A549 (cell line): ENCODE results near the gene GPX7. TPM values are rescaled to one million over a fixed set of nuclear protein-coding genes. Genes with fewer than 3 reads are reported as not detected.

Experiments
- ATAC-seq, 2 experiments: fragments of 200-7000 bp in 1 of 2; fragments of >200 bp in 1 of 2; cut with Nextera tagmentation in 1 of 2; cut with Tn5 transposase in 1 of 2; 3 replicates each; pipeline versions ENCODE4 v1.8.0 to v1.9.1; 2018 to 2020; ENCODE audit warnings: mild to moderate bottlenecking in 1 of 2, moderate library complexity in 1 of 2
- CTCF ChIA-PET: fragments of 300-600 bp; sonication (Branson Sonifier 250); formaldehyde crosslinking; extraction: SDS; loops from one replicate; lab custom pipeline; 2021; ENCODE audit warnings: antibody characterized with exemption, inconsistent platforms; lab: Yijun Ruan, JAX
- POLR2A ChIA-PET: fragments of 350-600 bp; formaldehyde crosslinking; extraction: SDS; loops from one replicate; lab custom pipeline; 2021; ENCODE audit warnings: antibody characterized with exemption, inconsistent platforms; lab: Yijun Ruan, JAX
- DNase-seq, 2 experiments: peaks; one replicate each; pipeline versions ENCODE4 v3.0.0 to v3.0.0-alpha.2; 2011 to 2016; ENCODE audit warnings: low read depth in 1 of 2, low spot score in 1 of 2
- FAIRE-seq: peaks from 2 replicates; lab custom pipeline; 2011; peaks lifted over from hg19 to GRCh38; lab: Jason Lieb, UNC
- H3K27ac ChIP-seq, 2 experiments: fragments of >200 bp; sonication (Bioruptor Twin); formaldehyde crosslinking; 3 replicates each; pipeline ENCODE4 v1.5.1; 2016 to 2017
- H3K4me1 ChIP-seq: fragments of >200 bp; sonication (Bioruptor Twin); formaldehyde crosslinking; 3 replicates; pipeline ENCODE4 v1.6.1; 2016
- H3K4me2 ChIP-seq: fragments of >200 bp; sonication (Bioruptor Twin); formaldehyde crosslinking; 3 replicates; pipeline ENCODE4 v1.6.1; 2016
- H3K4me3 ChIP-seq: fragments of >200 bp; sonication (Bioruptor Twin); formaldehyde crosslinking; 3 replicates; pipeline ENCODE4 v1.5.1; 2016
- H3K9me3 ChIP-seq: fragments of >200 bp; sonication (Bioruptor Twin); formaldehyde crosslinking; 3 replicates; pipeline ENCODE4 v1.6.1; 2016
- CBX8 ChIP-seq: fragments of 200-600 bp; sonication (generic); IDR thresholded peaks from 2 replicates; pipeline ENCODE4 v1.6.1; 2016
- E2F6 ChIP-seq: IDR thresholded peaks from 2 replicates; pipeline ENCODE4 v1.6.1; 2012; ENCODE audit warnings: low read depth, borderline replicate concordance
- EHMT2 ChIP-seq: fragments of 200-600 bp; sonication (generic); IDR thresholded peaks from 2 replicates; pipeline ENCODE4 v1.6.1; 2016; ENCODE audit warnings: antibody characterized with exemption, low read depth, mild to moderate bottlenecking, moderate library complexity
- FOSL2 ChIP-seq, 2 experiments: fragments of 450-650 bp in 1 of 2; fragments of >200 bp in 1 of 2; sonication (Bioruptor Twin) in 1 of 2; formaldehyde crosslinking; IDR thresholded peaks; 2 replicates each; pipeline versions ENCODE4 v1.5.0 to v1.6.1; 2016 to 2020; ENCODE audit warnings: mild to moderate bottlenecking in 1 of 2, moderate library complexity in 1 of 2
- HOXB5 ChIP-seq: fragments of 250-450 bp; sonication (Bioruptor Pico); IDR thresholded peaks from 2 replicates; pipeline ENCODE4 v1.5.0; 2020; ENCODE audit warnings: mild to moderate bottlenecking, moderate library complexity
- JUN ChIP-seq, 2 experiments: fragments of >200 bp; sonication (Bioruptor Twin); formaldehyde crosslinking; IDR thresholded peaks; 2 replicates in 1 of 2; 3 replicates in 1 of 2; pipeline ENCODE4 v1.6.1; 2016 to 2017
- MAFK ChIP-seq: fragments of 450-650 bp; IDR thresholded peaks from 2 replicates; pipeline ENCODE4 v1.6.1; 2014; ENCODE audit not compliant: partially characterized antibody
- PHF8 ChIP-seq: fragments of 200-600 bp; sonication (generic); IDR thresholded peaks from 2 replicates; pipeline ENCODE4 v1.6.1; 2016; ENCODE audit warnings: low read depth, mild to moderate bottlenecking, antibody characterized with exemption, moderate library complexity, borderline replicate concordance
- POLR2A ChIP-seq: IDR thresholded peaks from 2 replicates; pipeline ENCODE4 v1.6.1; 2012; ENCODE audit warnings: mild to moderate bottlenecking, low read length
- POLR2AphosphoS2 ChIP-seq: conservative IDR thresholded peaks from 2 replicates; pipeline ENCODE4 v1.6.1; 2012; ENCODE audit warnings: low read length, improper control_type of control experiment, inconsistent platforms
- RARB ChIP-seq: fragments of 250-450 bp; sonication (Bioruptor Pico); IDR thresholded peaks from 2 replicates; pipeline ENCODE4 v1.8.0; 2021; ENCODE audit warnings: mild to moderate bottlenecking, moderate library complexity
- RCOR1 ChIP-seq: fragments of 150-350 bp; IDR thresholded peaks from 2 replicates; pipeline ENCODE4 v1.6.1; 2014; ENCODE audit warnings: antibody characterized with exemption, low read length, low read depth
- RFX5 ChIP-seq: fragments of 450-650 bp; IDR thresholded peaks from 2 replicates; pipeline ENCODE4 v1.7.1; 2014; ENCODE audit warnings: antibody characterized with exemption, mild to moderate bottlenecking, moderate library complexity
- RNF2 ChIP-seq: fragments of 200-600 bp; sonication (generic); IDR thresholded peaks from 2 replicates; pipeline ENCODE4 v1.6.1; 2016; ENCODE audit warnings: low read depth, mild to moderate bottlenecking, antibody characterized with exemption, moderate library complexity, borderline replicate concordance
- USF2 ChIP-seq: fragments of 450-650 bp; IDR thresholded peaks from 2 replicates; pipeline ENCODE4 v1.6.1; 2014; ENCODE audit warnings: antibody characterized with exemption
- WGBS: methylation state at CpG from one replicate; pipeline ENCODE4 v1.1.6; 2017; ENCODE audit errors: missing lambda C conversion rate; 5-methylcytosine and 5-hydroxymethylcytosine counted together
- polyA minus RNA-seq: library from RNA; depleted of rRNA, polyadenylated mRNA; stranded (reverse); fragments of >200 nt; gene quantifications from 2 replicates; pipeline ENCODE4 v1.2.3, GENCODE V29; 2011; rRNA and poly(A)+ RNA removed
- polyA plus RNA-seq, 4 experiments: library from polyadenylated mRNA; depleted of rRNA in 3 of 4; stranded (reverse); fragments of >200 nt; fragmentation: RNase III in 1 of 4; extraction: RNeasy Plus Mini Kit Qiagen cat#74134 plus additional on column Dnase treatment in 1 of 4; gene quantifications; 2 replicates in 3 of 4; 3 replicates in 1 of 4; pipeline ENCODE4 v1.2.3, GENCODE V29; 2011 to 2017

The GPX7 gene
- polyA plus RNA-seq (2011; rRNA removed), result not detected in 2 replicates
- polyA plus RNA-seq (2012; cell fraction: cytosol; rRNA removed), result 0.03 TPM in 1 of 2 replicates, not detected in the other
- polyA plus RNA-seq (2012; cell fraction: nucleus; rRNA removed), result not detected in 2 replicates
- not detected in 3 replicates for polyA plus RNA-seq (2017; fragmentation: RNase III; extraction: RNeasy Plus Mini Kit Qiagen cat#74134 plus additional on column Dnase treatment)
- polyA minus RNA-seq, result not detected in 2 replicates

GRCh38 chr1:52601991-52602855 lies at the start of gene GPX7:
Gene GPX7 (plus strand): TSS chr1:52602371. CDS start chr1:52602410, 39 bp downstream.
- CTCF ChIA-PET, result no interaction called here

GRCh38 chr1:52552505-52553361 lies 49.4 kb upstream of the GPX7 start, which contains the start of gene TUT4:
Gene TUT4 (minus strand): TSS chr1:52553092. CDS start chr1:52526280, 26,812 bp downstream.
- 2% methylated on average over 24 of the region's 68 CpGs for WGBS
- ATAC-seq, result peak; percentile 80 to 83
- peaks cover 48% of the 10 kb centered on the region; the same call in 2 of the 3 replicates for H3K4me1 ChIP-seq
- H3K9me3 ChIP-seq, result no peaks in the 10 kb centered on the region
- peak within 1 kb of the TSS; percentile 77 for H3K4me3 ChIP-seq
- H3K4me2 ChIP-seq, result peak within 1 kb of the TSS; percentile 93
- peak within 1 kb of the TSS; percentile 95 to 97 for H3K27ac ChIP-seq
- peak; percentile 24 to 83 for DNase-seq
- POLR2A ChIA-PET, result interaction anchor here (0.6 to 3.0 kb wide), 16 partner anchors 15 to 520 kb away, joined by 3 to 12 read pairs (median 4); partner anchors contain the start of genes ORC1 and PRPF38A
- peak; percentile 57 for TF ChIP-seq PHF8
- no peak for TF ChIP-seq RCOR1
- TF ChIP-seq POLR2A, result peak; percentile 47; the same call in 1 of the 2 replicates
- TF ChIP-seq FOSL2 (IDR thresholded peaks at IDR 0.05), result no peak
- TF ChIP-seq FOSL2 (CRISPR knock-in tag; IDR thresholded peaks at IDR 0.05), result no peak
- no peak for TF ChIP-seq RNF2
- no peak for TF ChIP-seq USF2
- TF ChIP-seq JUN (IDR thresholded peaks at IDR 0.05), result no peak; a peak in 2 of 5 replicates
- TF ChIP-seq RARB (CRISPR knock-in tag), result no peak
- TF ChIP-seq, all 56 proteins: peak for 2
- FAIRE-seq, result no peak
- CTCF ChIA-PET, result interaction anchor here (0.6 to 1.2 kb wide), 3 partner anchors 100 to 133 kb away, joined by 3 to 5 read pairs (median 3); no protein-coding TSS in a partner anchor

More at GRCh38 chr1:52601991-52602855, at the start of gene GPX7:
- DNase-seq (no peak), ATAC-seq (no peak), FAIRE-seq (no peak)
- no peaks in the 10 kb centered on the region for H3K9me3 ChIP-seq
- no peak for TF ChIP-seq MAFK
- no peak for TF ChIP-seq POLR2AphosphoS2
- TF ChIP-seq EHMT2, result no peak
- no peak for TF ChIP-seq E2F6
- no peak for TF ChIP-seq RFX5
- no peak for TF ChIP-seq RARB (CRISPR knock-in tag)
- no peak for TF ChIP-seq HOXB5 (CRISPR knock-in tag)
- no peak for TF ChIP-seq POLR2A
- TF ChIP-seq CBX8, result no peak
- POLR2A ChIA-PET, result no interaction called here
- H3K4me2 ChIP-seq, result no peak within 1 kb of the TSS
- no peak within 1 kb of the TSS for H3K27ac ChIP-seq
- H3K4me3 ChIP-seq, result no peak within 1 kb of the TSS
- H3K4me1 ChIP-seq, result no peaks in the 10 kb centered on the region
- 82% methylated on average over 10 of the region's 97 CpGs for WGBS
